Globus pallidus (tissue), 1 donor: ENCODE measurements around the gene POLR2E.

ENCODE experiments used
- DNase-seq: peaks from one replicate; pipeline ENCODE4 v3.0.0-alpha.2; 2015; ENCODE audit warnings: low spot score

POLR2E gene

DNA sequence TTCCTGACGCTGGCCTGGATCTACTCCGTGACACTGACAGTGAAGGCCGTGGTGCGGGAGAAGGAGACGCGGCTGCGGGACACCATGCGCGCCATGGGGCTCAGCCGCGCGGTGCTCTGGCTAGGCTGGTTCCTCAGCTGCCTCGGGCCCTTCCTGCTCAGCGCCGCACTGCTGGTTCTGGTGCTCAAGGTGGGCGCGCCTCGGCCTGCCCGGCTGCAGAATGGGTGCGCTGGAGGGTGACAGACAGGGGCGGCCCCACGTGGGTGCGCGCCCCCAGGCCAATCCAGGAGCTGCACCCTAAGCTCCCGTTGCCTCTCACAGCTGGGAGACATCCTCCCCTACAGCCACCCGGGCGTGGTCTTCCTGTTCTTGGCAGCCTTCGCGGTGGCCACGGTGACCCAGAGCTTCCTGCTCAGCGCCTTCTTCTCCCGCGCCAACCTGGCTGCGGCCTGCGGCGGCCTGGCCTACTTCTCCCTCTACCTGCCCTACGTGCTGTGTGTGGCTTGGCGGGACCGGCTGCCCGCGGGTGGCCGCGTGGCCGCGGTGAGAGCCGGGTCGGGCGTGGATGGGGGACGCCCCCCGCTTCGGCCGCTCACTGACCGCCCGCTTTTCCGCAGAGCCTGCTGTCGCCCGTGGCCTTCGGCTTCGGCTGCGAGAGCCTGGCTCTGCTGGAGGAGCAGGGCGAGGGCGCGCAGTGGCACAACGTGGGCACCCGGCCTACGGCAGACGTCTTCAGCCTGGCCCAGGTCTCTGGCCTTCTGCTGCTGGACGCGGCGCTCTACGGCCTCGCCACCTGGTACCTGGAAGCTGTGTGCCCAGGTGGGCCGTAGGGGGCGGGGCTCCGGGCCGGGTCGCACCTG is 48.1 kb downstream of the POLR2E start:
- DNase-seq, result no peak

DNA sequence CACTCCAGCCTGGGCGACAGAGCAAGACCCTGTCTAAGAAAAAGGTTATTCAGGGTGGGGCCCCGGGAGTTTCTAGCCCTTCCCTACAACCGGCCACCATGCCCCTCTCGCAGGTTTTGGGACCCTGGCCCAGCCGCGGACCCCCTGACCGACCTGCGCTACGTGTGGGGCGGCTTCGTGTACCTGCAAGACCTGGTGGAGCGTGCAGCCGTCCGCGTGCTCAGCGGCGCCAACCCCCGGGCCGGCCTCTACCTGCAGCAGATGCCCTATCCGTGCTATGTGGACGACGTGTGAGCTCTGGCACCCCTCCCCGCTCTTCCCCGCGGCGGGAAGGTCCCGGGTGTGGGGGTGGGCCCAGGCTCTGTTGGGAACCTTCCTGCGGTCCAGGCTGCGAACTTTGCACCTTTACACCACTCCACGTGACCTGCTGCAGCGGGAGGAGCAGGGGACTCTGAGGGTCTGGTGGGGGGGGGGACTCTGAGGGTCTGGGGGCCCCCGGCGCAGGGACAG is 49.0 kb downstream of the POLR2E start:
- no peak for DNase-seq

DNA sequence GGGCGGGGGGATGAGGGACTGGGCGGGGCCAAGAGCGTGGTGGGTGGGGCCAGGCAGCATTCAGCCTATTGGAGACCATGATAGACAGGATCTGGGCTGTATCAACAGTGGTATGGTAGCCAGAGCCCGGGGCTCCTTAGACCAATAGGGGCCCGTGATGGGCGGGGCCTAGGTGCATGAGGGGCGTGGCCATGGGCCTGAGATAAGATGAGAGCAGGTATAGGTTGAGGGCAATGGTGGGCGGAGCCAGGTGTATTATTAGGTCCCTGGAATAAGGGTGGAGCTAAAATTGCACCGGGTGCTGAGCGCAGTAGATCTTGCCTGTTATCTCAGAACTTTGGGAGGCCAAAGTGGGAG is 50.0 kb downstream of the POLR2E start:
- DNase-seq, result no peak

DNA sequence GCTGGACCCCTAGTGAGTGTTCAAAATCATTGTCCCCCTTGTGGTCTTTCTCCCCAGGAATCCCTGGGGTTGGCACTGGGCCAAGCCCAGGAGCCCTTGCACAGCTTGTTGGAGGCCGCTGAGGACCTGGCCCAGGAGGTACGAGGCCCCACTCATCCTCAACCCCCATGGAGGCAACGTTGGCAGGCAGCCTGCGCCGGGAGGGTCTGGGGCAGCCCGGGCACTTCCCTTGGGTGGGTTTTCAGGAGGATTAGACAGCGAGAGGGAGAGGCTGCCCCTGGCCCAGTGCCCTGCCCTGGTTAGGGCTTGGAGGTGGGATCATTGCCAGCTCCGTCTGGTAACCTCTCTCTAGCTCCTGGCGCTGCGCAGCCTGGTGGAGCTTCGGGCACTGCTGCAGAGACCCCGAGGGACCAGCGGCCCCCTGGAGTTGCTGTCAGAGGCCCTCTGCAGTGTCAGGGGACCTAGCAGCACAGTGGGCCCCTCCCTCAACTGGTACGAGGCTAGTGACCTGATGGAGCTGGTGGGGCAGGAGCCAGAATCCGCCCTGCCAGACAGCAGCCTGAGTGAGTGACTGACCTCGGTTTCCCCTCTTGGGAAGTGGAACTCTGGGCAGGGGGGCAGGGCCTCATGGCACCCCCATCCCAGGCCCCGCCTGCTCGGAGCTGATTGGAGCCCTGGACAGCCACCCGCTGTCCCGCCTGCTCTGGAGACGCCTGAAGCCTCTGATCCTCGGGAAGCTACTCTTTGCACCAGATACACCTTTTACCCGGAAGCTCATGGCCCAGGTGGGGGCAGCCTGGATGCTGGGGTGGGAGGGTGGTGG is 52.3 kb downstream of the POLR2E start:
- no peak for DNase-seq

DNA sequence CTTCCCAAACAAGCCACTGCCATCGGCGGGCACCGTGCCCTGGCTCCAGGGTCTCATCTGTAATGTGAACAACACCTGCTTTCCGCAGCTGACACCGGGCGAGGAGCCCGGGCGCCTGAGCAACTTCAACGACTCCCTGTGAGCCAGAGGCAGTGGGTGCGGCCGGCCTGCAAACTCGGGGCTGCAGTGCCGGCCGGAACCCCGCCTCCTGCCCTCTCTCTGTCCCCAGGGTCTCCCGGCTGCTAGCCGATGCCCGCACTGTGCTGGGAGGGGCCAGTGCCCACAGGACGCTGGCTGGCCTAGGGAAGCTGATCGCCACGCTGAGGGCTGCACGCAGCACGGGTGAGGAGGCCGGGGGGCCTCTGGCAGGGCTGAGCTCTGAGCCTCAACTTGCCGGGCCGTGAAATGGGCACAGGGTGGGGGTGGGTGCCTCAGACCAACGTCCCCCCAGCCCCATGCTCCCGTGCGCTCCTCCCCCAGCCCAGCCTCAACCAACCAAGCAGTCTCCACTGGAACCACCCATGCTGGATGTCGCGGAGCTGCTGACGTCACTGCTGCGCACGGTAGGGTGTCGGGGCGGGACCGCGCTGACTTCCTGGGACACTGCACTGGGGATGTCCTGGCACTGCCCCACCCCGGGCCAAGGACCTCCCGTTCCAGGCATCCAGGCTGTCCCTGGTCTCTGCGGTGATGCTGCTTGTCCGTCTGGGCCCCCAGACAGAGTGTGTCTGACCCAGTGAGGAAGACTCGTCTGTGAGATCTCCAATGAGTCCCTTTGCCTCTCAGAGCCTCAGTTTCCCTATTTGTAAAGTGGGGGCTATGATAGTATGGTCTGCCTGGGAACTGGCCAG is 53.1 kb downstream of the POLR2E start:
- no peak for DNase-seq

DNA sequence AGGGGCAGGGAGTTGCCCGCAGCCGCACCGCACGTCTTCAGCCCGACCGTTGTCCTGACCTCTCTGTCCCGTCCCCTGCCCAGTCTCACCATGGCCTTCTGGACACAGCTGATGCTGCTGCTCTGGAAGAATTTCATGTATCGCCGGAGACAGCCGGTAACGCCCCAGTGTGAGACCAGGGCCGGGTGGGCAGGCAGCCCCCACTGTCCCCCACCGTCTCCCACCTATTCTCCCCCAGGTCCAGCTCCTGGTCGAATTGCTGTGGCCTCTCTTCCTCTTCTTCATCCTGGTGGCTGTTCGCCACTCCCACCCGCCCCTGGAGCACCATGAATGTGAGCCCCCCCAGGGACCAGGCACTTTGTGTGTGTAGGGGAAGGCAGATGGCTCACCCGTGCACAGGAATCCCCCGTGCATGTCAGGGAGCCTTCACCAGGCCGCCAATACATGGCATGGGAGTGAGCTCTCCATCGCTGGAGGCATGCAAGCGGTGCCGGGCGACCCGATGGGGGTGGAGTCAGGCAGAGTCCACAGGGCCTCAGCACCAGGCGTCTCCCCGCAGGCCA is 53.8 kb downstream of the POLR2E start:
- no peak for DNase-seq

DNA sequence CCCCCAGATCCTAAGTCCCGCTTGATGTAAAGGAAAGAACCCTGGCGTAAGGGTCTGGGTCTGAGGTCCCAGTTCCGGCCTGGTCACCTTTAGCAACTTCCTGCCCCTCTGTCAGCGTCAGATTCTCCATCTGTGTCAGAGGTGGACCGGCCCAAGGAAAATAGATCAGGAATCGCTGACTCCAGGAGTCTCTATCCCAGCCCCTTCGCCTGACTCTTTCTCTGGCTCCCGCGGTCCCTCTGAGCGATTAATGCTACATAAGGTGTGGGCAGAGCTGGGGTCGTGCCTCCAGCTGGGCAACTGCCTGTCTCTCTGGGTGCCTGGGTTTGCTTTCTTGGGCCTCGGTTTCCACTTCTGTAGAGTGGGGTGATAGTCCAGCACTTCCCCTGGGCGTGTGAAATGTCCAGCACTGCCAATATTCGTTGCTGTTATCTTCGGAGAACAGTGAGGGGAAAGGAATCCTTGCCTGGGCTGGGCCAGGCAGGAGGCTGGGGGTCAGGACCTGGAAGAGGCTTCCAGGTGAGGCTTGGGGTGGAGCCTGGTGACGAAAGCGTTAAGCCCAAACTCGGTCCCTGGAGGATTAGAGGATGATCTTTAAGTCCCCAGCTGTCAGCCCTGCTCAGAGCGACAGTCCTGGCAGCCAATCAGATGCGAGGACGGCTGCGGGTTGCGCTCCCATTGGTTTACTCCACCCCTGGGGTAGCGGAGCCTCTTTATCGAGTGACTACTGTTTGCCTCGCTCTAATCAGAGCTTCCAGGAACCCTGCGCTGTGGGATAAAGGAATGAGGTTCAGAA is 54.5 kb downstream of the POLR2E start:
- peak; percentile 87 for DNase-seq

DNA sequence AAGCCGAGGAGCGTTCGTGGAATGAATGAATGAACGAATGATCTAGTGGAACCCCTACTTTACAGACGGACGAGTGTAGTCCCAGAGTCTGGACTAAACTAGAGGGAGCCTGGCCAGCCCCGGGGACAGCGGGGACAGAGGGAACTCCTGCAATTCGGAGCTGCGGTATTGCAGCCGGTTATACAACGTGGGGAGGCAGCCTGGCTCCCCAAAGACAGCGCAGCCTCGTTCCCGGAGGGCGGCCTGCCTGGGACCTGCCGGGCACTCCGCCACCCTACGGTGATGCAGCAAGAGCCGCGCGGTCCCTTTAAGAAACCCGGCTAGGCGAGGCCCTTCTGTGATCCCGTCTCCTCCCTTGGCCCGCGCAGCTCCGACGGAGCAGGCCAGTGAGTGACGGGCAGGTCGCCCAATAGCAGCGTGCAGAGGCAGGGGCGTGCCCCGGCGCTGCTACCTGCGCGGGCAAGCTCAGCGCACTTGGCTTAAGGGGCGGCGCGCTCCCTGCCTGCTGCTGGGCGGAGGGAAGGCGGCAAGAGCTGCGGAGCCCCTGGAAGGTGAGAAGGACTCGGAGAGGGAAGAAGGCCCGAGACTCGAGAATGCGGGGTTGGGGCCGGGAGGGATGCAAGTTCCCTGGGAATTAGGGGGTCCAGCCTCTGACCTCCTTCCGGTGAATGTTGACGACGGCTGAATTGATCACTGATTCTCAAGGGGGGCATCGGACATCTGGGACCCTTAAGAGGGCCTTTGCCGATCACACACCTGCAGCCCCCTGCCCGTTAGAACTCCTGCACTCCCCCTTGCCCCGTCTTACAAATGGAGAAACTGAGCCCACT is 55.3 kb downstream of the POLR2E start, which contains the start of gene ABCA7:
TSS of gene ABCA7 (plus strand) at position 462 of the 830 bp plus-strand sequence. CDS start 1,255 bp downstream, outside the sequence.
- DNase-seq, result peak; percentile 91

DNA sequence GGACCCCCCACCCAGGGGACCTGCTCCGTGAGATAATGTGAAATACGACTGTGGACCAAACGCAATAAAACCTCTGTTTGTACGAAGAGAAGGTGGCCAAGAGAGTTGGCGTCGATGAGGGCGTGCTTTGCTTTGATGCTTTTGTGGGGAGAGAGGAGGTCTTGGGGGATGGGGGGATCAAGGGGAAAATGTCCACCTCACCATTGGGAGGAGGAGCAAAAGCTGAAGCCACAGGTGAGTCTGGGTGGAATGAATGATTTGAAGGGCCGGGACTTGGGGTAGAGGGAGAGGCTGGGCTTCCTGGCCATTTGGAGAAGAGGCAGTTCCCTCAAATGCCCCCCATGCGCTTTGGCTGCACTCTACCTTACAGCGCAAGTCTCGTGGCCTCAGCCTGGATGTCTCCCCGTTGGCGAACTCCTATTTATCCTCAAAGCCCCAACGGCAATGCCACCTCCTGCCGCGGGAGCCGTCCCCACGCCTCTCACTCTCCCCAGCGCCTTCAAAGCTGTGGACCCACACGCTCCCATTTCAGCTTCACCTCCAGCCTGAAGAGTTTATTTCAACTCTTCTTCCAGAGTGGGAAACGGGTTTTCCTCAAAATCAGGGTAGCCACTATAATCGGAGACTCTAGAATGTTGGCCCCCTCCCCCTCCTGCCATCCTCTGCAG is 56.1 kb downstream of the POLR2E start:
- DNase-seq, result no peak

DNA sequence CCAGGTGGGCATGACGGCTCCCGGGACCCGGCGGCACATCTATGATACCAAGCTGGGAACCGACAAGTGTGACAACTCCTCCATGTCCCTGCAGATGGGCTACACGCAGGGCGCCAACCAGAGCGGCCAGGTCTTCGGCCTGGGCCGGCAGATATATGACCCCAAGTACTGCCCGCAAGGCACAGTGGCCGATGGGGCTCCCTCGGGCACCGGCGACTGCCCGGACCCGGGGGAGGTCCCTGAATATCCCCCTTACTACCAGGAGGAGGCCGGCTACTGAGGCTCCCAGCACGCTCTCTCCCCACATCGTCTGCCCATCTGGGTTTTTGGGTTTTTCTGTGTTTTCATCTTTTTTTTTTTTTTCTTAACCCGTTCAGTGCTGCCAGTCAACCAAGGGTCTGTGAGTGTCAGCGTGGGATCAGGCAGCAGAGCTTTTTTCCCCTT is 57.5 kb downstream of the POLR2E start:
- no peak for DNase-seq
